Fibroblast of the aortic adventitia (primary cell): ENCODE results near the gene DNAI4. TPM values are rescaled to one million over a fixed set of nuclear protein-coding genes. Genes with fewer than 3 reads are reported as not detected.
"Not testable (repeated sequence)": the region's sequence is repeated elsewhere in the genome, so short reads cannot be mapped to it uniquely, and the experiment has no call there.

Experiments used
- DNase-seq: peaks from one replicate; pipeline ENCODE4 v3.0.0-alpha.2; 2010; ENCODE audit warnings: low read depth
- H3K4me3 ChIP-seq: 2 replicates; pipeline ENCODE4 v1.5.1; 2011; ENCODE audit warnings: low read depth, mild to moderate bottlenecking, control low read depth, low read length, moderate library complexity
- CTCF ChIP-seq: IDR thresholded peaks from 2 replicates; pipeline ENCODE4 v1.5.1; 2011; ENCODE audit warnings: mild to moderate bottlenecking, low read length, control low read depth, inconsistent platforms; ENCODE audit not compliant: insufficient read depth
- total RNA-seq: library from RNA; depleted of rRNA; stranded (reverse); fragments of >200 nt; gene quantifications from 2 replicates; pipeline ENCODE4 v1.2.3, GENCODE V29; 2012; ENCODE audit warnings: low replicate concordance

Gene DNAI4
- total RNA-seq, 1 donor, result 11.4 TPM

GRCh38 chr1:66809736-66810326 is 114.8 kb downstream of the DNAI4 start:
- no peak for TF ChIP-seq CTCF
- peak; percentile 8 for DNase-seq
- no peak overlapping the region for H3K4me3 ChIP-seq

- DNase-seq, result no peak
- TF ChIP-seq CTCF, result no peak
- H3K4me3 ChIP-seq, result no peak overlapping the region
Observed at GRCh38 chr1:66809245-66809644, 115.4 kb downstream of the DNAI4 start.

GRCh38 chr1:66795839-66796238 is 128.8 kb downstream of the DNAI4 start:
- DNase-seq, result not testable (repeated sequence)

GRCh38 chr1:66791621-66792610 is 132.7 kb downstream of the DNAI4 start:
- no peak for DNase-seq
- TF ChIP-seq CTCF, result no peak
- H3K4me3 ChIP-seq, result no peak overlapping the region

More at GRCh38 chr1:66795839-66796238, 128.8 kb downstream of the DNAI4 start:
- H3K4me3 ChIP-seq, result not testable (repeated sequence)

GRCh38 chr1:66788231-66788939 is 136.3 kb downstream of the DNAI4 start:
- no peak for DNase-seq
- no peak overlapping the region for H3K4me3 ChIP-seq
- no peak for TF ChIP-seq CTCF

GRCh38 chr1:66787641-66788040 is 137.0 kb downstream of the DNAI4 start:
- no peak for DNase-seq
- TF ChIP-seq CTCF, result no peak

GRCh38 chr1:66785800-66786199 is 138.9 kb downstream of the DNAI4 start:
- DNase-seq, H3K4me3 ChIP-seq: not testable (repeated sequence)

More at GRCh38 chr1:66787641-66788040, 137.0 kb downstream of the DNAI4 start:
- H3K4me3 ChIP-seq, result no peak overlapping the region
